Right atrium auricular region (tissue), 2 donors: ENCODE measurements around the gene PRDM5. TPM values are rescaled to one million over a fixed set of nuclear protein-coding genes. Genes with fewer than 3 reads are reported as not detected.

Source experiments
- DNase-seq: peaks from one replicate; pipeline ENCODE4 v3.0.0-alpha.2; 2019; ENCODE audit warnings: low spot score
- H3K27ac ChIP-seq, 2 donors: fragments of 200-600 bp; sonication (generic); 1 replicate in 1 of 2; 2 replicates in 1 of 2; pipeline ENCODE4 v1.5.1; 2016 to 2019
- H3K27me3 ChIP-seq, 2 donors: fragments of 200-600 bp; sonication (generic); one replicate each; pipeline versions ENCODE4 v1.5.1 to v1.6.0; 2017 to 2019
- H3K36me3 ChIP-seq: fragments of 200-600 bp; sonication (generic); one replicate; pipeline ENCODE4 v1.5.1; 2016
- H3K4me1 ChIP-seq, 2 donors: fragments of 200-600 bp; sonication (generic); one replicate each; pipeline versions ENCODE4 v1.5.1 to v1.6.0; 2017 to 2019
- H3K4me3 ChIP-seq, 2 donors: fragments of 200-600 bp; sonication (generic); 1 replicate in 1 of 2; 2 replicates in 1 of 2; pipeline ENCODE4 v1.5.1; 2017 to 2019; ENCODE audit warnings: mild to moderate bottlenecking in 1 of 2, moderate library complexity in 1 of 2
- H3K9me3 ChIP-seq, 2 donors: fragments of 200-600 bp; sonication (generic); one replicate each; pipeline ENCODE4 v1.5.1; 2019
- CTCF ChIP-seq, 2 donors: fragments of 200-600 bp; sonication (generic); IDR thresholded peaks; one replicate each; pipeline ENCODE4 v1.5.1; 2019; ENCODE audit warnings: antibody characterized with exemption in 2 of 2
- total RNA-seq, 2 donors: library from RNA; depleted of rRNA; stranded (reverse); fragments of >200 nt; gene quantifications; one replicate each; pipeline ENCODE4 v1.1.0, GENCODE V29; 2016

The PRDM5 gene
- total RNA-seq, 2 donors from 2014 or later, result 8.1 to 12.8 TPM

- DNase-seq, result no peak
- TF ChIP-seq CTCF (IDR thresholded peaks at IDR 0.05), result no peak
- Histone ChIP-seq H3K27ac (peak overlapping the region in 1 of 2 donors; percentile 44), H3K4me1 (peaks cover 0 to 9% of the 10 kb centered on the region in 2 donors), H3K4me3 (no peak overlapping the region), H3K9me3 (no peaks in the 10 kb centered on the region), H3K27me3 (no peaks in the 10 kb centered on the region), H3K36me3 (no peaks in the 10 kb centered on the region)
These were observed 218.6 kb downstream of the PRDM5 start for GRCh38 chr4:120703908-120704307.

GRCh38 chr4:120699354-120699753, 223.2 kb downstream of the PRDM5 start:
- Histone ChIP-seq H3K9me3 (no peaks in the 10 kb centered on the region), H3K27me3 (no peaks in the 10 kb centered on the region), H3K27ac (no peak overlapping the region), H3K4me1 (peaks cover 0 to 6% of the 10 kb centered on the region in 2 donors), H3K36me3 (no peaks in the 10 kb centered on the region), H3K4me3 (no peak overlapping the region)
- DNase-seq, result no peak
- TF ChIP-seq CTCF (IDR thresholded peaks at IDR 0.05), result no peak

GRCh38 chr4:120694973-120695372, 227.6 kb downstream of the PRDM5 start:
- no peak overlapping the region for H3K27ac ChIP-seq
- no peak for DNase-seq
- H3K27me3 ChIP-seq, result no peaks in the 10 kb centered on the region
- no peak overlapping the region for H3K4me3 ChIP-seq
- no peak for TF ChIP-seq CTCF (IDR thresholded peaks at IDR 0.05)
- H3K36me3 ChIP-seq, result no peaks in the 10 kb centered on the region
- peaks cover 0 to 3% of the 10 kb centered on the region in 2 donors for H3K4me1 ChIP-seq
- no peaks in the 10 kb centered on the region for H3K9me3 ChIP-seq

GRCh38 chr4:120693816-120694215, 228.7 kb downstream of the PRDM5 start:
- Histone ChIP-seq H3K27me3 (no peaks in the 10 kb centered on the region), H3K4me3 (no peak overlapping the region), H3K36me3 (no peaks in the 10 kb centered on the region), H3K4me1 (peaks cover 0 to 3% of the 10 kb centered on the region in 2 donors), H3K27ac (no peak overlapping the region), H3K9me3 (no peaks in the 10 kb centered on the region)
- DNase-seq, result no peak
- TF ChIP-seq CTCF (IDR thresholded peaks at IDR 0.05), result no peak

- H3K27ac ChIP-seq, result no peak overlapping the region
- H3K4me1 ChIP-seq, result peaks cover 0 to 3% of the 10 kb centered on the region in 2 donors
- TF ChIP-seq CTCF (IDR thresholded peaks at IDR 0.05), result no peak
- no peaks in the 10 kb centered on the region for H3K27me3 ChIP-seq
- H3K4me3 ChIP-seq, result no peak overlapping the region
- no peak for DNase-seq
- H3K36me3 ChIP-seq, result no peaks in the 10 kb centered on the region
- H3K9me3 ChIP-seq, result no peaks in the 10 kb centered on the region
These were observed 229.6 kb downstream of the PRDM5 start for GRCh38 chr4:120692964-120693363.

GRCh38 chr4:120691536-120691935, 231.0 kb downstream of the PRDM5 start:
- no peak for DNase-seq
- TF ChIP-seq CTCF (IDR thresholded peaks at IDR 0.05), result no peak
- H3K27me3 ChIP-seq, result no peaks in the 10 kb centered on the region

More at GRCh38 chr4:120691536-120691935, 231.0 kb downstream of the PRDM5 start:
- Histone ChIP-seq H3K27ac (no peak overlapping the region), H3K9me3 (no peaks in the 10 kb centered on the region), H3K4me1 (peaks cover 0 to 3% of the 10 kb centered on the region in 2 donors), H3K36me3 (no peaks in the 10 kb centered on the region), H3K4me3 (no peak overlapping the region)
